GM21515 (cell line): ENCODE measurements around the gene SESN3.

Source experiments
- ATAC-seq: cut with Tn5 transposase; IDR thresholded peaks from one replicate; pipeline ENCODE4 v1.9.1; 2021; ENCODE audit not compliant: unreplicated experiment

The SESN3 gene

GRCh38 chr11:95128602-95129001 is 102.4 kb downstream of the SESN3 start:
- no peak for ATAC-seq

DNA sequence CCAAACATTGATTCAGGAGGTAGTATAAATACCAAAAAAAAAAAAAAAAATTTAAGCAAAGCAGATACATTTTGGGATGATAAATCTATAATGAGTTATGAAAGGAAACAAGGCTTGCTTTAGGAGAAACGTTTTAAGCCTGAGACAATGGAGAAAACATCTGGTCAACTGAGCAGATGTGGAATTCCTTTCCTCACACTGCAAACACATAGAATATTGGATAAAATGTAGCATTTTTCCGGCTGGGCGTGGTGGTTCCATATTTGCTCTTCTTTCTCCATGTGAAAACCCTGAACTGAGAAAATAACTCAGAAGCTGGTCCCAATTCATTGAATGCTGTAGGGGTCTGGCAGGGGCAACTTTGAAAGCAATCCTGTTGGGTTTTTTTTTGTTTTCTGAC is 107.4 kb downstream of the SESN3 start:
- ATAC-seq, result no peak

- ATAC-seq, result no peak
Measured at GRCh38 chr11:95121698-95122097, 109.3 kb downstream of the SESN3 start.

DNA sequence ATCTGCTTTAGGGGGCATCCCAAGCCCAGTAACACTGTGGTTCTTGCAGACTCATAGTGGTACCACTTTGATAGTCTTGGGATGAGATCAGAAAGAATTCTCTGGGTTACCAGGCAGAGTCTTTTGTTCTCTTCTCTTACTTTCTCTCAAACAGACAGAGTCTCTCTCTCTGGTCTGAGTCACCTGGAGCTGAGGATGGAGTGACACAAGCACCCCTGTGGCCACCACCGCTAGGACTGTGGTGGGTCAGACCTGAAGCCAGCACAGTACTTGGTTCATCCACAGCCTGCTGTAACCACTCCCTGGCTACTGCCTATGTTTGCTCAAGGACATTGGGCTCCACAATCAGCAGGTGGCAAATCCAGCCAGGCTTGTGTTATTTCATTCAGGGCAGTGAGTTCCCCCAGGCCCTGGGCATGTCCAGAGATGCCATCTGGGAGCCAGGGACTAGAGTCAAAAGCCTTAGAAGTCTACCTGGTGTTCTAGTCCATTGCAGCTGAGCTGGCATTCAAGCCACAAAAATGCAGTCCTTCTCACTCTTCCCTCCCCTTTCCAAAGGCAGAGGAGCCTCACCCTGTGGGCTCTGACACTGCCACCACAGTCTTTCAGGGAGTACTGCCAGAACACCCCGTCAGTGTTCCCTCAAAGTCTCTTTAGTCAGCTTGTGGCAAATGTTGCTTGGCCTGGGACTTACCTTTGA is 111.5 kb downstream of the SESN3 start:
- ATAC-seq, result no peak

DNA sequence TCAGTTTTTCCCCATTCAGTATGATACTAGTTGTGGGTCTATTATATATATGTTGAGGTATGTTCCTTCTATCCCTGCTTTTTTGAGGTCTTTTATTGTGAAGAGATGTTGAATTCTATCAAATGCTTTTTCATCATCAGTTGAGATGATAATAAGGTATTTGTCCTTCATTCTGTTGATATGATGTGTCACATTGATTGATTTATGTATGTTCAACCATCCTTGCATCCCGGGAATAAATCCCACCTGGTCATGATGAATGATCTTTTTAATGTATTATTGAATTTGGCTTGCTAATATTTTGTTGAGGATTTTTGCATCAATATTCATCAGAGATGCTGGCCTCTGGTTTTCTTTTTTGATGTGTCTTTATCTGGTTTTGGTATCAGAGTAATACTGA is 115.4 kb downstream of the SESN3 start:
- ATAC-seq, result no peak
